HG03066 (cell line): Measurements from ENCODE around the gene TDRD12.
"Not testable (repeated sequence)": the region's sequence is repeated elsewhere in the genome, so short reads cannot be mapped to it uniquely, and the experiment has no call there.

ENCODE experiments used
- ATAC-seq: cut with Tn5 transposase; IDR thresholded peaks from one replicate; pipeline ENCODE4 v1.9.1; 2021; ENCODE audit warnings: low read depth; ENCODE audit not compliant: unreplicated experiment

Gene TDRD12

GRCh38 chr19:32693151-32694108 is 26.1 kb upstream of the TDRD12 start:
- not testable (repeated sequence) for ATAC-seq

GRCh38 chr19:32694316-32694715 is 25.3 kb upstream of the TDRD12 start:
- not testable (repeated sequence) for ATAC-seq

- not testable (repeated sequence) for ATAC-seq
These were observed 24.7 kb upstream of the TDRD12 start for GRCh38 chr19:32694851-32695250.

- not testable (repeated sequence) for ATAC-seq
These were observed 24.1 kb upstream of the TDRD12 start for GRCh38 chr19:32695506-32695905.

GRCh38 chr19:32696771-32697170 is 22.8 kb upstream of the TDRD12 start:
- not testable (repeated sequence) for ATAC-seq

GRCh38 chr19:32700129-32700528 is 19.4 kb upstream of the TDRD12 start:
- ATAC-seq = not testable (repeated sequence)

- no peak for ATAC-seq
These were observed 17.6 kb upstream of the TDRD12 start for GRCh38 chr19:32702010-32702409.

GRCh38 chr19:32704006-32704405 is 15.6 kb upstream of the TDRD12 start:
- ATAC-seq = not testable (repeated sequence)

GRCh38 chr19:32708457-32708856 is 11.1 kb upstream of the TDRD12 start:
- no peak for ATAC-seq

- no peak for ATAC-seq
These were observed 10.5 kb upstream of the TDRD12 start for GRCh38 chr19:32709032-32709431.

GRCh38 chr19:32711747-32712146 is 7.8 kb upstream of the TDRD12 start:
- no peak for ATAC-seq

- not testable (repeated sequence) for ATAC-seq
These were observed 3.4 kb upstream of the TDRD12 start for GRCh38 chr19:32716203-32716602.

- no peak for ATAC-seq
These were observed 2.1 kb upstream of the TDRD12 start for GRCh38 chr19:32717496-32717895.

GRCh38 chr19:32718286-32718685 is 1.3 kb upstream of the TDRD12 start:
- ATAC-seq = no peak

- no peak for ATAC-seq
These were observed 809 bp downstream of the TDRD12 start for GRCh38 chr19:32720216-32720935.

GRCh38 chr19:32720936-32721250 is 1.3 kb downstream of the TDRD12 start:
- ATAC-seq = no peak

GRCh38 chr19:32735936-32736335 is 16.4 kb downstream of the TDRD12 start:
- no peak for ATAC-seq

GRCh38 chr19:32743021-32743420 is 23.5 kb downstream of the TDRD12 start:
- ATAC-seq = no peak

- no peak for ATAC-seq
These were observed 23.9 kb downstream of the TDRD12 start for GRCh38 chr19:32743447-32743846.

- no peak for ATAC-seq
These were observed 25.2 kb downstream of the TDRD12 start for GRCh38 chr19:32744555-32745325.
